Left renal cortex interstitium (tissue), 4 donors: ENCODE data around the gene PARD6G. TPM values are rescaled to one million over a fixed set of nuclear protein-coding genes. Genes with fewer than 3 reads are reported as not detected.
A peak's percentile ranks its signal among the peaks of the same experiment; 100 is the strongest.

Experiments
- DNase-seq, 4 donors: peaks; one replicate each; pipeline ENCODE4 v3.0.0-alpha.2; 2013; ENCODE audit warnings: low read depth in 4 of 4, low spot score in 2 of 4, missing footprints in 1 of 4
- polyA plus RNA-seq, 4 donors: library from polyadenylated mRNA; unstranded; fragments of 120-200 nt; gene quantifications; one replicate each; pipeline ENCODE4 v1.2.1, GENCODE V29; 2013; ENCODE audit not compliant: insufficient read length in 4 of 4

PARD6G gene
- polyA plus RNA-seq, 4 donors = 30.1 to 35.4 (median 32.1) TPM

DNA sequence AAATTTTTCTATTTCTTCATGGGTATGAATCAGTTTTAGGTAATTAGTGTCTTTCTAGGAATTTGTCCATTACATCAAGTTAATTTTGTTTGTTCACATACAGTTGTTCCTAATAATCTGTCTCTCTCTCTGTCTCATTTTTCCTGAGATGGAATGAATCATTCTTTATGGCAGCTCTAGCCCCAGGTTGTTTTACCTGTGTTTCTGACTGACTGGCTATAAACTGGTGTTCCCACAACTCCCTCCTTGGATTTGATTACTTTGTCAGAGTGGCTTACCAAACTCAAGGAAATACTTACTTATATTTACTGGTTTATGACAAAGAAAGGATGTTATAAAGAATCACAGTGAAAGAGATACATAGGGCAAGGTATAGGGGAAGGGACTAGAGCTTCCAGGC is 123.2 kb downstream of the PARD6G start:
- DNase-seq = no peak

DNA sequence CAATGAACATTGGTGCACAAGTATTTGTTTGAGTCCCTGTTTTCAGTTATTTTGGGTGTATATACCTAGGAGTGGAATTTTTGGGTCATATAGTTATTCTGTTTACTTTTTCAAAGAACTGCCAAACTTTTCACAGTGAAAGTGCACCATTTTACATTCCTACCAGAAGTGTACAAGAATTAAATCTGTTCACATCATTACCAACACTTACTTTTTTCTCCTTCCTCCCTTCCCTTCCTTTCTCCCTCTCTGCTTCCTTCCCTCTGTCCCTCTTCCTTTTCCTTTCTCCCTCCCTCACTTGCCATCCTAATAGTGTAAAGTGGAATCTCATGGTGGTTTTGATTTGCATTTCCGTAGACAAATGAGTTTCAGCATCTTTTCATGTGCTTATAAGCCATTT is 126.4 kb downstream of the PARD6G start:
- DNase-seq = no peak

DNA sequence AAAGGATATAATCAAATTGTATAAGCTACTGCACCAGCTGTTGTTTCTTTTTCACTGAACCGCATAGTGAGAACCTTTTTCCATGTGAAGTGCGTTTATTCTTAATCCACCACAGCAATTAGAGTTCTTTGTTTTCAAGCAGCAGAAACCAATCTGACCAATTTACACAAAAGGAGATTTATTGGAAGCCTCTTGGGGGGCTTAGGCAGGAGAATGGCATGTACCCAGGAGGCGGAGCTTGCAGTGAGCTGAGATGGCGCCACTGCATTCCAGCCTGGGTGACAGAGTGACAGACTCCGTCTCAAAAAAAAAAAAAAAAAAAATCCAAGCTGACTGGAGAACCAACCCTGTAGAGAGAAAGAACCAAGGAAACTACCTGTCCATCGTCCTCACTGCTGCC is 128.2 kb downstream of the PARD6G start:
- no peak for DNase-seq

DNA sequence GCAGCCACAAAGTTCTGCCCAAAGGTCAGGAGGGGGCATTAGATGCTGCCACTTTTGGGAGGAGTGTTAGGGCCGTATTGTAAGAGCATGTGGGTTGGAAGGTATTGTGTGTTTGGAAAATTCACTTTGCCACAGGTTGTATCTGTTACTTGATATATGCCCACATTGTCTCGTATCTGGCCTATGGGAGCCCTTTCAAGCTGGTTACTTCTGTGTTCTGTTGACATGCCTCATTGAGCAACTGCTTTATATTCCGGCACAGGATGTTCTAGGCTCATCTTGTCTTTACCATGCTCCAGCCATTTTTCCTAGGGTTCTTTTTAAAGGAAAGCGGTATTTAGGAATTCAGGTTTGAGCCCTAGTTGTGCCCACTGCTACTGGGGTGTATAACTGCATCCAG is 132.3 kb downstream of the PARD6G start:
- DNase-seq = no peak

DNA sequence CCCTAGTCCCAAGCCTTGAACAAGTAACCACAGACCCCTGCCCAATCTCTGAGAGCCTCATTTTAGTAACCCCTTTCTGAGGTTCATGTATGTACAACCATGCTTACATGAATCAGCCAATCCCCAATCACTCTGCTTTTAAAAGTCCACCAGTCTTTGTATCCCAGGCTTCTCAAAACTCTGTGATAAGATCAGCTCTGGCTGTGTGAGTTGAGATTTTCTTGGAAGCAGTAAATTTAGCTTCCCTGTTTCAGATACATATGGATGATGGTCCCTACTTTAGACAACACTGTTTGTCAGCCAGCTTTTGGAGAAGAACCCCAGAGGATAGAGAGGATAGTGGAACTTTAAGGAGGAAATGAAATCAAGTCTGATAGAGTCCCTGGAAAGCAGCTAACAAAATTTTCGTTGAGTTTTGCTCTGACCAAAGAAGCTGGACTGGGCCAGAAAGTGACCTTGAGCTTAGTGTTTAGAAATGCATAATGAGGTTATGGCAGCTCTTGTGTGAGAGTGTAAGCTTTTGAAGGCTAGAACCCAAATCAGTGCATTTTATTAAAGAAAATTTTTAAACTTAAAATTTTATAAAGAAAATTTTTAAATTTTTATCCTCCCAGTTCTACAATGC is 134.6 kb downstream of the PARD6G start:
- DNase-seq = no peak

DNA sequence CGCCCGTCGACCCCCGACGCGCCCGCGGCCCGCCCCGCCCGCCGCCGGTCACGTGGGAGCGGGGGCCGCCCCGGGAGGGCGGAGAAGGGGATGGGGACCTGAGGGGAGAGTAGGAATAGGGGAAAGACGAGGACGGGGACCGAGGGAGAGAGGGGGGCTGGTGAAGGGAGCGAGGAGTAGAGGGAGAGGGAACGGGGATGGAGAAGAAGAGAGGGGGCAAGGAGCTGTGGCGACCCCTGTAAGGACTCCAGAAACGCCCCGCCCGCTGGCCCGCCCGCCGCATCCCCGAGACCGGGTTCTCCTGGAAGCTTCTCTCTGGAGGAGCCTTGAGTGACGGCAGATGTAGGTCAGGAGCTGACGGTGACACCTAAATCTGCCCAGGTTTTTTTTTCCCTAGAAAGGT is 137.6 kb downstream of the PARD6G start:
- DNase-seq = no peak

DNA sequence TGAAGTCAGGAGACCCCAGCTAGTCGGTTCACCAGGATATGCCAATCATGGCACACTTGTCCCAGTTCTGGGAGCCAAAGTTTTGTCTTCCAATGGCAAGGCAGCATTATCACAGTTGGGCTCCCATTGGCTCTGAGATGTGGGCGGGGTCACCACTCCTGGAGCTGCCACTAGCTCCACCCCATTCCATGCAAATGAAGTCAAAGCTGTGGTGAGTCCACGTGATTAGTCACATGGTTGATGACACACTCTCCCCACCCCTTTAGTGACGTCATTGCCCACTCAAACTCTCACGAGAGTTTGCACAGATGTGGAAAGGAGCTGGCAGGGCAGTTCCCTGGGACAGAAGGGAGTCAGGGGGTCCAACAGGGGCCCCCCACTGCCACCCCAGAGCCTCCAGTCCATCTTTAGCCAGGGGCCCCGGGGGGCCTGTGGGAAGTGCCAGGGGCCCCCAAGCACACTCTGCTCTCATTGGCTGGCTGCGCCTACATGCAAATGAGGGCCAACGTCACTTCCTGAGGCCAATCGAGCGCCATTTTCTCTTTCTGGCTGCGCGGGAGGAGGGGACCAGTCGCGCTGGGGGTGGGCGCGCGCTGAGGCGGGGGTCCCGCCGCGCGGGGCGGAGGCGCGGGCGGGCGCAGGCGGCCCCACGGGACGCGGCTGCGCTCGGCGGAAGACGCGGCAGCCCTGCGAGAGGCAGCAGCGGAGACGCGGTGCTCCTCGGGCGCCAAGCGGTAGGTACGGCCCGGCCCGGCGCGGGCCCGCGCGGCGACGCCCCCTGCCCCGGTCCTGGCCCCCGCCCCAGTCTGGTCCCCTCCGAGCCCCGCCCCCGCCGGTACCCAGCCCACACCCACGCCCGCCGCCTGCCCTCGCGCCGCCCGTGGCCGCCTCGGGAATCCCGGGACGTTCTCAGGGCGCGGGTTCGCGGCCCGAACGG is 138.3 kb downstream of the PARD6G start, which contains the start of gene ADNP2:
Gene ADNP2 (plus strand): TSS at position 524 of the 937 bp plus-strand sequence. CDS start 8,281 bp downstream, outside the sequence.
- peak; percentile 40 to 67 (median 61) for DNase-seq

DNA sequence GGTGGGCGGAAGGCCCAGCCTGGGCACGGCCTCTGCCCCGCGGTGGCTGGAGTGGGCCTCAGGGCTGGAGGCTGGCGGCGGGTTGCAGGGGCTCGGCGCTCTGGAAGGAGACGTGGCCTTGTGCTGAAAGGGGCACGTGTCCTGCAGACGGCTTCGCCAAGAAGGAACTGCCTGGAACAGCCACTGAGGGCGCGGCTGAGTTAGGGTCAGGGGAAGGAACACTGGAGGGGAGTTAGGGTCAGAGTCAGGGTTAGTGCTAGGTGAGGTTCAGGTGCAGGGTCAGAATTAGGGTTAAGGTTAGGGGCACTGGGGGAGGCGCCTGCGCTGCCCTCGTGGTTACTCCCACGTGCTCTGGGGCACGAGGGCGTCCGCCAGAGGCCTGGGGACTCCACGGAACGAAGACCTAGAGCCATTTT is 139.2 kb downstream of the PARD6G start:
- DNase-seq = no peak

DNA sequence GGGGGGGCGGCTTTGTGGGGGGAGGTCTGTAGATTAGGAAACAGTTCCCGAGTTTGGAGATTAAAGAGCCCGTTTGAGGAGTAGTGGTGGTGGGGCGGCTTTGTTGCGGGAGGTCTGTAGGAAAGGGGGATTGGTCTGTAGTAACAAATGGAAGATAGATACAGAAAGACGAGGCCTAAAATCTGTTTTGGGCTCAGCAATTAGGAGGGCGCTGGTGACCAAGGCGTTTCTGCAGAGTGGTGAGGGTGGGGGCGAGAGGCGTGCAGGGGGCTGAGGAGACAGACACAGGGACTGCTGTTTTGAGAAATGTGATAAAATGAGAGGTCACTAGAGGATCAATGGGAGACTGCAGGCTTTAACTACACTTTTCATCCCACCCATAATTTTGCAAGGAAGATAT is 139.9 kb downstream of the PARD6G start:
- no peak for DNase-seq

Other genes with a start within 250 kb of the PARD6G start
- gene RBFA, start 213.1 kb downstream of the PARD6G start, polyA plus RNA-seq = 10 to 100 TPM; 24.4 to 50.8 (median 37.0) TPM
- 10 to 100 TPM; 21.4 to 24.7 (median 23.4) TPM for gene ADNP2, start 138.3 kb downstream of the PARD6G start, polyA plus RNA-seq